NCI-H2107 (cell line): ENCODE results near the gene TMEM247.
"Not testable (repeated sequence)": the region's sequence is repeated elsewhere in the genome, so short reads cannot be mapped to it uniquely, and the experiment has no call there.

ENCODE experiments used
- DNase-seq: peaks from one replicate; lab custom pipeline; 2025; lab: John Stamatoyannopoulos, UW

The TMEM247 gene

GRCh38 chr2:46512185-46512584 is 32.8 kb downstream of the TMEM247 start:
- DNase-seq = no peak

DNA sequence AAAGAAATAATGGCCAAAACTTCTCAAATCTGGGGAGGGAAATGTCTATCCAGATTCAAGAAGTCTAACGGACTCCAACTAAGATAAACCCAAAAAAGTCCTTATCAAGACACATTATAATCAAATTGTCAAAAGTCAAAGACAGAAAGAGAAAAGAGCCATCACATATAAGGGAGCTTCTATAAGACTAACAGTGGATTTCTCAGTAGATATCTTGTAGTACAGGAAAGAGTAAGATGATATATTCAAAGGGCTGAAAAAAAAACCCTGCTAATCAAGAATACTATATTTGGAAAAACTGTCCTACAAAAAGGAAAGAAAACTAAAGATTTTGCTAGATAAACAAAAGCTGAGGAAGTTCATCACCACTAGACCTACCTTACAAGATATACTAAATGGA is 35.4 kb downstream of the TMEM247 start:
- DNase-seq = no peak

DNA sequence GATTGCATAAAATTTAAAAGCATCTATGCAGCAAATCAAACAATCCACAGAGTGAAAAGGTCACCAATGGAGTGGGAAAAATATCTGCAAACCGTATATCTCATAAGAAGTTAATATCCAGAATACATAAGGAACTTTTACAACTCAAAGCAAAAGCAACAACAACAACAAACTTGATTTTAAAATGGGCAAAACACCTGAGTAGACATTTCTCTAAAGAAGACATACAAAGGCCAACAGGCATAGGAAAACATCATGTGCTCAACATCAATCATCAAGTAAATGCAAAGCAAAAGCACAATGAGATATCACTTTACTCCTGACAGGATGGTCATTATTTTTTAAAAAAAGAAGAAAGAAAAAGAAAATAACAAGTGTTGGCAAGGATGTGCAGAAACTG is 38.1 kb downstream of the TMEM247 start:
- DNase-seq = no peak

DNA sequence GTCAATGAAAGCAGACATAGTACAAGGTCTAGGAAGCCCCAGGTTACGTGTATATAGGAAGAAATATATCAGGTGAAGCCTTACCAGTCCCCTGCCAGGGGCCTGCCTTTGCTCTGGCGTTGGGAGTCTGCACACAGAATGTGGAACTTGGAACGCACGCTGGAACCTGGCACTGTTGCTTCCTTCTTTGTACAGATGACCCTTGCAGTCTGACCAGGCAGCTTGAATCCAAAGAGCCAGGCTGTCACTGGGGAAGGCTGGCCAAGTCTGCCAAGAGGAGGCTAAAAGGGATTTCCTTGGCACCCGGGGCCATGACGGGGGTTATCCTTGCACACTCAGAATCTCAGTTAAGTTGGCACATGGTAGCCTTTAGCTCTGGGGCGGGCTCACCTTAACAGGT is 39.5 kb downstream of the TMEM247 start:
- no peak for DNase-seq

DNA sequence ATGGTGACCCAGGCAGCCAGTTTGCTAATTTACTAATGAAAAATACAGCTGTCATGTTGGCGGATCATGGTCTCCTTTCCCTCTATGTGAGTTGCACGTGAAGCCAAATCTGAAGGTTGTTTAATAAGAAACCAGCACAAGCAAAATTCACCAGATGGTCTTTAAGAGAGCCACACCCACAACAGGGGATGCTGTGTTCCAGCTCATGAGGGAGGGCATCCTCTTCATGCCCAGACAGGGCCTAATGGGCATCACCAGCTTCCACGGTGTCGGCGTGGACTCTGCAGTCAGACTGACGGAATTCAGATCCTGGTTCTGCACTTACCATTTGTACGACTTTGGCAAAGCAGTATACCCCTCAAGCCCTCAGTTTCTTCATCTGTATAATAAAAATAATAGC is 39.9 kb downstream of the TMEM247 start:
- no peak for DNase-seq

DNA sequence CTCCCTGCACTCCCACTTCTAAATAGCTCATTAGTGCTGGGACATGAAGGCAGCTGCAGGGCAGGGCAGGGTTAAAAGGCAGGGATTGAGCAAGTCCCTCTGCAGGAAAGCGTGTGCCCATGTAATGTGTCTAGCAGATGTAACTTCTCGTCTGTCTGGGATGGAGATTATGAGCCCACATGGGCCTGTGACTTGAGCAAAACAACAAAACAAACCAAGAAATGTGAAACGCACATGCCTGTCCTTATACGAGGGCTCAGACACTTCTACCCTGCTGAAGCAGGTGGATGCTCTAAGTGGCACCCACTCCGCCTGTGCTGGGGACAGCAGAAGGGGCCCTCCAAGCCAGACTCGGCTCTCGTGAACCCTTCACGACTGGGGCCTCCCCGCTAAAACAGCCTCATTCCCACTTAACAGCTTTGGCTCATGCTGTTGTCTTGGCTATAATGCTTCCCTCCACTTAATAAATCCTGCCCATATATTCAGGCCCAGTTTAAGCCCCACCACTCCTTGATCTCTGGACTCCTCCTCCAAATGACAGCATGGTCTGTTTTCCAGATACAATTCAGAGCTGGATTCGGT is 40.9 kb downstream of the TMEM247 start:
- no peak for DNase-seq

DNA sequence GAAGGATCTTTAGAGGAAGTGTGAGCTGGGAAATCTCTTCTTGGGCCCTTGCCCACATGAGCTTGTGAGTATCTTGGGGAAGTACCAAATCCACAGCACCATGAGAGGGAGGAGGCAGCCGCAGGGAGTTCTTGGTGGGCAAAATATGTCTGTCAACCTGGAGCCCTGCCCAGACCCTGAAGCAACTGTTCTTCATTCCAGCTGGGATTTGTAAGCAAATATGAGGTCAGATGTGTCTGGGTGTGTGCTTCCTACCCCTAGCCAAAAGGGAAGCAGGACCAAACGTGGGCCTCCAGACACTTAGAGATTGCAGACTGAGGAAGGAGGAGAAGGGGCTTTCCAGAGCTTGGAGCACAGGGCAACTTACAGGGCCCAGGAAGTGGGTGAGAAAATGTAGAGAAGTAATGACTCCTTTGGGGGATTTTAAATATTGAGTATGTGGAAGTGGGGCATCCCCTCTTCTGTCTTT is 41.9 kb downstream of the TMEM247 start:
- no peak for DNase-seq

DNA sequence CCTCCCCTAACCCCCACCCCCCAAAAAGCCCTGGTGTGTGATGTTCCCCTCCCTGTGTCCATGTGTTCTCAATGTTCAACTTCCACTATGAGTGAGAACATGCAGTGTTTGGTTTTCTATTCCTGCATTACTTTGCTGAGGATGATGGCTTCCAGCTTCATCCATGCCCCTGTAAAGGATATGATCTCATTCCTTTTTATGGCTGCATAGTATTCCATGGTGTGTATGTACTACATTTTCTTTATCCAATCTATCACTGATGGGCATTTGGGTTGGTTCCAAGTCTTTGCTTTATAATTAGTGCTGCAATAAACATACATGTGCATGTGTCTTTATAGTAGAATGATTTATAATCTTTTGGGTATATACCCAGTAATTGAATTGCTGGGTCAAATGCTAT is 43.0 kb downstream of the TMEM247 start:
- not testable (repeated sequence) for DNase-seq

DNA sequence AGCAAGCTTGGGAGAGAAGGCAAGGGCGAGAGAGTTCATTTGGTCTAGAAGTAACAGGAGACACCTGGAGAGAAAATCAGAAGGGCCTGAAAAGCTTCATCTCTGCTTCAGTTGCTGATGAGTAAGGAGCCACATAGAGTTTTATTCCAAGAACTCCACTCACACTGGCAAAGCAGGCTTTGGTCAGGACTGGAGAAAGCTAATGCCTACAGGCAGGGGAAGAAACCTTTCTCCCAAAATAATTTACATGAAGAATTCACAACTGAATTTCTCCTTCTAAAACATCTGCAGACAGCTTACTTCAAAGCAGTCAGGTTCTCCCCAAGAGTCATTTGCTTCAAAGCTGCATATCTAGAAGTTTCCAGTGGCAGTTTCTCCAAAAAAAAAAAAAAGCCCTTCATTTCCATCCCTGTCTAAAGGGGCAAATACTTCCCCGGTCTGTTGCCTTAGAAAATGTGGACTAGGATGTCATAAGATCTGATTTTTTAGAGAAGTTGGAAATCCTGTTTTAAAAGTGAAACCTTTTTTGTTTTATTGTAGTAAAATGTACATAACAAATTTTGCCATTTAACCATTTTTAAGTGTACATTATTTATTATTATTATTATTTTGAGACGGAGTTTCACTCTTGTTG is 46.3 kb downstream of the TMEM247 start:
- DNase-seq = no peak

GRCh38 chr2:46528880-46529279 is 49.5 kb downstream of the TMEM247 start:
- DNase-seq = no peak

- no peak for DNase-seq
These were observed 51.3 kb downstream of the TMEM247 start for GRCh38 chr2:46530639-46531038.

DNA sequence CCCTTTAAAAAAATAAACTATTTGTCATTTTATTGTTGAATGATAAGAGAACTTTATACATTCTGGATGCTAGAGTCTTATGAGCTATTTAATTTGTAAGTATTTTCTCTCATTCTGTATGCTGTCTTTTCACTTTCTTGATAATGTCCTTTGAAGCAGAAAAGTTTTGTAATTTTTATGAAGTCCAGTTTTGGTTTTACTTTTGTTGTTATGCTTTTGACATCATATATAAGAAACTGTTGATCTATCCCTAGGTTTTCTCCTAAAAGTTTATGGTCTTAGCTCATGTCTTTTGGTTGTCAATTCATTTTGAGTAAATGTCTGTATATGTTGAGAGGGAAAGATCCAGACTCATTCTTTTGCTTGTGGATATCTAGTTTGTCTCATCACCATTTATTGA is 52.5 kb downstream of the TMEM247 start:
- DNase-seq = no peak
